Endothelial cell (in vitro differentiated cells): ENCODE results near the gene SLC7A10. TPM values are rescaled to one million over a fixed set of nuclear protein-coding genes. Genes with fewer than 3 reads are reported as not detected.

ENCODE experiments used
- DNase-seq: peaks from one replicate; pipeline ENCODE4 v3.0.0; 2021; ENCODE audit warnings: low spot score
- H3K27ac Mint-ChIP-seq: one replicate; pipeline ENCODE4 v1.8.0; 2021; ENCODE audit warnings: mixed read lengths, inconsistent platforms; ENCODE audit not compliant: unreplicated experiment
- H3K27me3 Mint-ChIP-seq: one replicate; pipeline ENCODE4 v1.8.0; 2021; ENCODE audit warnings: mild to moderate bottlenecking, moderate library complexity, mixed read lengths, inconsistent platforms; ENCODE audit not compliant: unreplicated experiment
- H3K36me3 Mint-ChIP-seq: one replicate; pipeline ENCODE4 v1.8.0; 2021; ENCODE audit warnings: mild to moderate bottlenecking, low read depth, mixed read lengths, inconsistent platforms; ENCODE audit not compliant: unreplicated experiment
- H3K4me1 Mint-ChIP-seq: one replicate; pipeline ENCODE4 v1.8.0; 2021; ENCODE audit warnings: mild to moderate bottlenecking, mixed read lengths, inconsistent platforms; ENCODE audit not compliant: unreplicated experiment
- H3K4me3 Mint-ChIP-seq: one replicate; pipeline ENCODE4 v1.8.0; 2021; ENCODE audit warnings: mild to moderate bottlenecking, mixed read lengths, inconsistent platforms; ENCODE audit not compliant: unreplicated experiment
- H3K9me3 Mint-ChIP-seq: one replicate; pipeline ENCODE4 v1.8.0; 2021; ENCODE audit warnings: mixed read lengths, inconsistent platforms; ENCODE audit not compliant: unreplicated experiment
- CTCF ChIP-seq: fragments of 200-600 bp; sonication (generic); IDR thresholded peaks from one replicate; pipeline ENCODE4 v1.5.0; 2021; ENCODE audit warnings: antibody characterized with exemption; ENCODE audit not compliant: unreplicated experiment
- total RNA-seq: library from RNA; stranded (reverse); fragmentation: NEBNext Ultra II Directional; extraction: Animal tissue kit (Norgen Biotek cat#: 25700); gene quantifications from one replicate; pipeline ENCODE4 v1.2.1, GENCODE V29; 2021; ENCODE audit not compliant: unreplicated experiment

The SLC7A10 gene
- total RNA-seq, 1 donor from 2014 or later: 4.4 TPM

- no peak for TF ChIP-seq CTCF
- H3K36me3 Mint-ChIP-seq: no peaks in the 10 kb centered on the region
These were observed 30.1 kb upstream of the SLC7A10 start for GRCh38 chr19:33255781-33256180.

GRCh38 chr19:33254245-33254824 lies 28.7 kb upstream of the SLC7A10 start:
- Mint-ChIP-seq H3K27me3 (no peaks in the 10 kb centered on the region), H3K4me3 (no peak overlapping the region), H3K27ac (no peak overlapping the region), H3K4me1 (no peaks in the 10 kb centered on the region), H3K36me3 (no peaks in the 10 kb centered on the region), H3K9me3 (no peaks in the 10 kb centered on the region)
- TF ChIP-seq CTCF: no peak
- DNase-seq: no peak

More at GRCh38 chr19:33255781-33256180, 30.1 kb upstream of the SLC7A10 start:
- Mint-ChIP-seq H3K27ac (no peak overlapping the region), H3K27me3 (no peaks in the 10 kb centered on the region), H3K9me3 (no peaks in the 10 kb centered on the region), H3K4me3 (no peak overlapping the region), H3K4me1 (peaks cover 8% of the 10 kb centered on the region)
- DNase-seq: no peak

GRCh38 chr19:33252971-33253370 lies 27.3 kb upstream of the SLC7A10 start:
- no peak for TF ChIP-seq CTCF
- Mint-ChIP-seq H3K36me3 (no peaks in the 10 kb centered on the region), H3K4me1 (no peaks in the 10 kb centered on the region), H3K9me3 (no peaks in the 10 kb centered on the region), H3K4me3 (no peak overlapping the region), H3K27me3 (peaks cover under 1% of the 10 kb centered on the region), H3K27ac (no peak overlapping the region)
- DNase-seq: no peak

GRCh38 chr19:33252418-33252962 lies 26.8 kb upstream of the SLC7A10 start:
- no peak for DNase-seq
- H3K27me3 Mint-ChIP-seq: peaks cover 2% of the 10 kb centered on the region
- no peak overlapping the region for H3K27ac Mint-ChIP-seq
- H3K4me1 Mint-ChIP-seq: no peaks in the 10 kb centered on the region
- no peaks in the 10 kb centered on the region for H3K9me3 Mint-ChIP-seq
- H3K36me3 Mint-ChIP-seq: no peaks in the 10 kb centered on the region
- TF ChIP-seq CTCF: no peak
- H3K4me3 Mint-ChIP-seq: no peak overlapping the region

GRCh38 chr19:33251526-33252090 lies 26.0 kb upstream of the SLC7A10 start:
- Mint-ChIP-seq H3K27ac (no peak overlapping the region), H3K4me1 (no peaks in the 10 kb centered on the region), H3K4me3 (no peak overlapping the region), H3K9me3 (no peaks in the 10 kb centered on the region), H3K27me3 (peaks cover 2% of the 10 kb centered on the region), H3K36me3 (no peaks in the 10 kb centered on the region)
- no peak for DNase-seq
- TF ChIP-seq CTCF: no peak
